GM12878 (cell line): ENCODE measurements around the gene BHLHE41. TPM values are rescaled to one million over a fixed set of nuclear protein-coding genes. Genes with fewer than 3 reads are reported as not detected.

Experiments
- ATAC-seq: fragments of 200-7000 bp; cut with Tn5 transposase; 3 replicates; pipeline ENCODE4 v1.9.1; 2020; ENCODE audit warnings: mild to moderate bottlenecking, moderate library complexity
- BruUV-seq: library from RNA; stranded (reverse); fragments of 400-500 nt; replicated peaks from 2 replicates; lab custom pipeline; 2021; lab: Mats Ljungman, UMichigan
- CTCF ChIA-PET: fragments of 300-600 bp; sonication (Branson Sonifier 250); formaldehyde crosslinking; extraction: SDS; loops from one replicate; lab custom pipeline; 2021; ENCODE audit warnings: inconsistent platforms; lab: Yijun Ruan, JAX
- POLR2A ChIA-PET: fragments of 350-600 bp; formaldehyde crosslinking; extraction: SDS; loops from one replicate; lab custom pipeline; 2021; ENCODE audit warnings: inconsistent platforms; lab: Charles Lee
- RAD21 ChIA-PET: fragments of 300-600 bp; sonication (Branson Sonifier 250); formaldehyde crosslinking; loops from one replicate; lab custom pipeline; 2023; ENCODE audit warnings: antibody characterized with exemption; ENCODE audit not compliant: unreplicated experiment; lab: Charles Lee
- SMC1A ChIA-PET: fragments of 300-600 bp; sonication (Branson Sonifier 250); formaldehyde crosslinking; loops from one replicate; lab custom pipeline; 2023; ENCODE audit not compliant: unreplicated experiment, uncharacterized antibody; lab: Charles Lee
- DNase-seq: peaks from one replicate; pipeline ENCODE4 v3.0.0-alpha.2; 2011; ENCODE audit warnings: low read depth, low spot score
- FAIRE-seq: peaks from 3 replicates; lab custom pipeline; 2011; peaks lifted over from hg19 to GRCh38; lab: Jason Lieb, UNC
- H2AFZ ChIP-seq: 2 replicates; pipeline ENCODE4 v1.6.0; 2011; ENCODE audit warnings: low read depth, low read length, control low read depth; ENCODE audit not compliant: control insufficient read depth
- H3K27ac ChIP-seq: 2 replicates; pipeline ENCODE4 v1.5.1; 2011; ENCODE audit warnings: control low read depth; ENCODE audit not compliant: control insufficient read depth, insufficient read depth
- H3K27me3 ChIP-seq, 2 experiments: replicated peaks in 1 of 2; 2 replicates each; pipeline versions ENCODE4 v1.6.0 to v1.6.1; 2011; ENCODE audit warnings: low read length in 1 of 2; ENCODE audit not compliant: control insufficient read depth in 2 of 2, insufficient read depth in 2 of 2
- H3K36me3 ChIP-seq, 2 experiments: 2 replicates each; pipeline ENCODE4 v1.5.1; 2011; ENCODE audit warnings: low read length in 1 of 2; ENCODE audit not compliant: control insufficient read depth in 2 of 2, insufficient read depth in 2 of 2
- H3K4me1 ChIP-seq: 2 replicates; pipeline ENCODE4 v1.6.1; 2011; ENCODE audit warnings: mild to moderate bottlenecking, low read length, moderate library complexity, mixed read lengths; ENCODE audit not compliant: control insufficient read depth, insufficient read depth
- H3K4me2 ChIP-seq: 2 replicates; pipeline ENCODE4 v1.6.0; 2011; ENCODE audit warnings: control low read depth; ENCODE audit not compliant: control insufficient read depth, insufficient read depth
- H3K4me3 ChIP-seq: fragments of 200-600 bp; sonication (generic); 2 replicates; pipeline ENCODE4 v1.5.1; 2016
- H3K79me2 ChIP-seq: 2 replicates; pipeline ENCODE4 v1.6.0; 2011; ENCODE audit warnings: low read length; ENCODE audit not compliant: control insufficient read depth, insufficient read depth
- H3K9ac ChIP-seq: 2 replicates; pipeline ENCODE4 v1.8.0; 2011; ENCODE audit warnings: low read length, control low read depth, mixed read lengths; ENCODE audit not compliant: control insufficient read depth, insufficient read depth
- H3K9me3 ChIP-seq: replicated peaks from 3 replicates; pipeline ENCODE4 v1.5.1; 2011; ENCODE audit warnings: mild to moderate bottlenecking, low read length; ENCODE audit not compliant: control insufficient read depth, insufficient read depth
- H4K20me1 ChIP-seq: 2 replicates; pipeline ENCODE4 v1.6.0; 2011; ENCODE audit not compliant: control insufficient read depth, insufficient read depth
- ASH2L ChIP-seq: fragments of 300-600, 200-600 bp; sonication (generic); IDR thresholded peaks from 2 replicates; pipeline ENCODE4 v1.6.1; 2017; ENCODE audit warnings: low read depth, mild to moderate bottlenecking, borderline replicate concordance
- BCLAF1 ChIP-seq: fragments of 450-650 bp; IDR thresholded peaks from 2 replicates; pipeline ENCODE4 v1.6.1; 2017; ENCODE audit warnings: antibody characterized with exemption, mild to moderate bottlenecking, moderate library complexity
- BHLHE40 ChIP-seq, 2 experiments: fragments of 450-650 bp in 1 of 2; IDR thresholded peaks; 2 replicates each; pipeline ENCODE4 v1.6.1; 2011 to 2017; ENCODE audit warnings: low read depth in 2 of 2, borderline replicate concordance in 1 of 2, improper control_type of control experiment in 1 of 2, low read length in 1 of 2, mild to moderate bottlenecking in 1 of 2
- BMI1 ChIP-seq: fragments of 450-650 bp; IDR thresholded peaks from 2 replicates; pipeline ENCODE4 v1.6.1; 2016; ENCODE audit warnings: mild to moderate bottlenecking, moderate library complexity, borderline replicate concordance
- BRCA1 ChIP-seq: IDR thresholded peaks from 2 replicates; pipeline ENCODE4 v1.6.1; 2011; ENCODE audit warnings: low read depth, low read length, improper control_type of control experiment
- CEBPB ChIP-seq, 2 experiments: fragments of 150-350 bp in 1 of 2; IDR thresholded peaks; 2 replicates each; pipeline ENCODE4 v1.6.1; 2012 to 2014; ENCODE audit warnings: low read depth in 2 of 2, low read length in 2 of 2, borderline replicate concordance in 1 of 2, inconsistent platforms in 1 of 2
- HDAC2 ChIP-seq: fragments of 200-600 bp; sonication (generic); IDR thresholded peaks from 2 replicates; pipeline ENCODE4 v1.6.1; 2017
- JUND ChIP-seq: IDR thresholded peaks from 2 replicates; pipeline ENCODE4 v1.6.1; 2012; ENCODE audit warnings: low read depth, mild to moderate bottlenecking, low read length, improper control_type of control experiment, moderate library complexity
- MAX ChIP-seq: IDR thresholded peaks from 2 replicates; pipeline ENCODE4 v1.6.1; 2012; ENCODE audit warnings: low read depth, low read length, improper control_type of control experiment
- MXI1 ChIP-seq: fragments of 150-350 bp; IDR thresholded peaks from 2 replicates; pipeline ENCODE4 v1.6.1; 2011; ENCODE audit warnings: low read depth, mild to moderate bottlenecking, inconsistent platforms, low read length, improper control_type of control experiment
- NFYA ChIP-seq: IDR thresholded peaks from 2 replicates; pipeline ENCODE4 v1.6.1; 2011; ENCODE audit warnings: low read depth, mild to moderate bottlenecking, low read length, improper control_type of control experiment, borderline replicate concordance
- NR2C1 ChIP-seq: fragments of 450-650 bp; IDR thresholded peaks from 2 replicates; pipeline ENCODE4 v1.6.1; 2017; ENCODE audit warnings: antibody characterized with exemption, mild to moderate bottlenecking, moderate library complexity
- PKNOX1 ChIP-seq: fragments of 450-650 bp; IDR thresholded peaks from 2 replicates; pipeline ENCODE4 v1.6.1; 2016; ENCODE audit warnings: mild to moderate bottlenecking
- POLR2AphosphoS2 ChIP-seq: IDR thresholded peaks from 2 replicates; pipeline ENCODE4 v1.6.1; 2011; ENCODE audit warnings: low read depth, mild to moderate bottlenecking, low read length, improper control_type of control experiment, moderate library complexity
- SMC3 ChIP-seq: IDR thresholded peaks from 2 replicates; pipeline ENCODE4 v1.6.1; 2011; ENCODE audit warnings: low read length, improper control_type of control experiment, borderline replicate concordance
- ZNF24 ChIP-seq: fragments of 450-650 bp; IDR thresholded peaks from 2 replicates; pipeline ENCODE4 v1.6.1; 2017; ENCODE audit warnings: antibody characterized with exemption, mild to moderate bottlenecking
- ZSCAN29 ChIP-seq: fragments of 450-650 bp; IDR thresholded peaks from 2 replicates; pipeline ENCODE4 v1.6.1; 2017; ENCODE audit warnings: mild to moderate bottlenecking, moderate library complexity
- WGBS: methylation state at CpG from one replicate; pipeline ENCODE4 v1.1.6; 2016; ENCODE audit warnings: low lambda C conversion rate; ENCODE audit not compliant: insufficient replicate concordance, insufficient coverage; ENCODE audit errors: missing lambda C conversion rate; 5-methylcytosine and 5-hydroxymethylcytosine counted together
- in situ Hi-C: fragments of 300-500 bp; cut with MboI; formaldehyde crosslinking; loops from 9 replicates; pipeline ENCODE4 v1.14.3; 2018; ENCODE audit warnings: mixed read lengths
- intact Hi-C: fragments of 100-400 bp; cut with micrococcal nuclease; formaldehyde crosslinking; loops from one replicate; pipeline ENCODE4 v1.14.2; 2022; ENCODE audit not compliant: unreplicated experiment
- polyA plus RNA-seq, 11 experiments: library from polyadenylated mRNA; depleted of rRNA in 4 of 11; unstranded in 6 of 11; stranded (reverse) in 5 of 11; fragments of >200 nt; fragmentation: Nextera tagmentation in 4 of 11; fragmentation: Illumina TruSeq in 1 of 11; extraction: Ambion mirVana in 4 of 11; extraction: Trizol in 1 of 11; gene quantifications; 1 replicate in 1 of 11; 2 replicates in 10 of 11; pipeline versions ENCODE4 v1.2.1 to v1.2.3, GENCODE V29; 2011 to 2016; ENCODE audit warnings: inconsistent platforms in 2 of 11, missing spikeins in 2 of 11, low read depth in 1 of 11
- total RNA-seq, 4 experiments: library from RNA; depleted of rRNA in 3 of 4; stranded (reverse); fragments of >200 nt in 3 of 4; fragmentation: Illumina TruSeq in 1 of 4; extraction: Trizol in 1 of 4; gene quantifications; 2 replicates each; pipeline versions ENCODE4 v1.2.1 to v1.2.3, GENCODE V29; 2013 to 2021

BHLHE41 gene
- total and polyA plus RNA-seq, 10 of the 15 experiments (the other 5 are each of a cell fraction or from before 2014, with no cell fraction given), result 0.02 to 1.5 (median 0.07) TPM; not detected in 3

- TF ChIP-seq PKNOX1 (peak; percentile 19; the same call in 1 of the 2 replicates), ZSCAN29 (peak; percentile 54; the same call in 1 of the 2 replicates), JUND (no peak), POLR2AphosphoS2 (no peak)
Measured at GRCh38 chr12:26156201-26156871, 31.5 kb upstream of the BHLHE41 start (continued).

- intact Hi-C loops (no loop called here), in situ Hi-C loops (no loop called here)
- SMC1A ChIA-PET, result interaction anchor here (1.0 to 8.1 kb wide), 13 partner anchors 9 to 145 kb away, joined by 3 to 93 read pairs (median 5); partner anchors contain the start of gene BHLHE41
- Histone ChIP-seq H3K27me3 (no peaks in the 10 kb centered on the region), H4K20me1 (no peaks in the 10 kb centered on the region), H3K27ac (no peak overlapping the region), H2AFZ (no peak overlapping the region), H3K9me3 (no peaks in the 10 kb centered on the region; the same call in 2 of the 3 replicates), H3K4me2 (no peak overlapping the region), H3K4me1 (peaks cover 35% of the 10 kb centered on the region), H3K9ac (no peak overlapping the region), H3K79me2 (no peaks in the 10 kb centered on the region), H3K4me3 (no peak overlapping the region), H3K36me3 (no peaks in the 10 kb centered on the region)
- no peak for ATAC-seq
- RAD21 ChIA-PET, result interaction anchor here (1.0 to 5.5 kb wide), 4 partner anchors 18 to 145 kb away, joined by 3 to 76 read pairs (median 4); no protein-coding TSS in a partner anchor
- no TSS peak for BruUV-seq
- POLR2A ChIA-PET, result interaction anchor here (0.6 to 2.2 kb wide), 5 partner anchors 9 to 171 kb away, joined by 3 to 9 read pairs (median 4); no protein-coding TSS in a partner anchor
- CTCF ChIA-PET, result interaction anchor here (7.2 kb wide), 1 partner anchor 32 kb away, joined by 74 read pairs; the partner anchor contains the start of gene BHLHE41
- FAIRE-seq, result no peak
- DNase-seq, result no peak
- 32% methylated on average over 5 of the region's 5 CpGs for WGBS
- TF ChIP-seq MXI1, result no peak
- no peak for TF ChIP-seq NFYA
- TF ChIP-seq ZNF24, result no peak
- no peak for TF ChIP-seq BCLAF1
- TF ChIP-seq BRCA1, result no peak
- TF ChIP-seq SMC3, result no peak
- TF ChIP-seq BHLHE40 (IDR thresholded peaks at IDR 0.05; ENCODE audit: borderline replicate concordance in 1 of 2, low read depth in 2 of 2, low read length in 1 of 2), result no peak
- TF ChIP-seq NR2C1, result no peak
- TF ChIP-seq CEBPB (IDR thresholded peaks at IDR 0.05; ENCODE audit: borderline replicate concordance in 1 of 2, low read depth in 2 of 2, low read length in 2 of 2), result no peak
- TF ChIP-seq MAX, result no peak
- TF ChIP-seq BMI1, result no peak
- TF ChIP-seq HDAC2, result no peak
- no peak for TF ChIP-seq ASH2L
Measured at GRCh38 chr12:26153421-26154154, 28.8 kb upstream of the BHLHE41 start.
